Right ventricle myocardium inferior (tissue), 1 donor: ENCODE data around the gene SLC15A5. TPM values are rescaled to one million over a fixed set of nuclear protein-coding genes. Genes with fewer than 3 reads are reported as not detected.
A peak's percentile ranks its signal among the peaks of the same experiment; 100 is the strongest.

Source experiments
- ATAC-seq: fragments of 200-7000 bp; cut with Tn5 transposase; one replicate; pipeline ENCODE4 v1.9.1; 2020; ENCODE audit warnings: mild to moderate bottlenecking, moderate library complexity
- DNase-seq: peaks from one replicate; pipeline ENCODE4 v3.0.0; 2021; ENCODE audit errors: missing footprints
- intact Hi-C: fragments of 100-400 bp; cut with DNase I; formaldehyde crosslinking; loops from one replicate; pipeline ENCODE4 v1.11.0; 2022
- total RNA-seq: library from RNA; stranded (reverse); fragmentation: NEBNext Ultra II Directional; extraction: Animal tissue kit (Norgen Biotek cat#: 25700); gene quantifications from one replicate; pipeline ENCODE4 v1.2.1, GENCODE V29; 2021
- donor health status: DM: no; HTN: yes; CAD: no; lungs with severe emphysema.

Gene SLC15A5
- total RNA-seq, 1 donor from 2014 or later = not detected

- intact Hi-C loops = no loop called here
- ATAC-seq = no peak
Observed at GRCh38 chr12:16271062-16271461, 6.4 kb downstream of the SLC15A5 start.

GRCh38 chr12:16269946-16270345 is 7.5 kb downstream of the SLC15A5 start:
- no peak for ATAC-seq
- intact Hi-C loops = no loop called here
- no peak for DNase-seq

More at GRCh38 chr12:16271062-16271461, 6.4 kb downstream of the SLC15A5 start:
- no peak for DNase-seq

- intact Hi-C loops = no loop called here
Observed at GRCh38 chr12:16266085-16266484, 11.4 kb downstream of the SLC15A5 start.

GRCh38 chr12:16261944-16262475 is 15.5 kb downstream of the SLC15A5 start:
- ATAC-seq (no peak), DNase-seq (no peak)
- intact Hi-C loops = no loop called here

More at GRCh38 chr12:16266085-16266484, 11.4 kb downstream of the SLC15A5 start:
- DNase-seq = no peak
- ATAC-seq = no peak

DNA sequence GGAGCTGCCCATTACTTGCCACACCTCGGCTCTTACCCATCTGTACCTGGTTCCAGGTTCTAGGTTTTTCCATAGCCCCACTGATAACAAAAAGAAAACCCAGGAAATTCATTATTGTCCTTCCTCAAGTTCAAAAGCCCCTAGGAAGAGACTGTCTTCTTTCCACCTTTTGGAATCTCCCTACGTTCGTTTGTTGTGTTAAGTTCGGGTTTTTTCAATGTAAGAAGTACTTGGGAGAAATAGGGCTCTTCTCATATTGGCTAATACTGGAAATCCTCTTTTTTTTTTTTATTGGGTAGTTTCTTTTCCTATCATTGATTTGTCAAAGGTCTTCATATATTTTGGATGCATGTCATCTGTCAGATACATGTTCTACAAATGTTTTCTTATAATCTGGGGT is 17.3 kb downstream of the SLC15A5 start:
- no peak for DNase-seq
- intact Hi-C loops = no loop called here
- ATAC-seq = no peak

- intact Hi-C loops = no loop called here
- ATAC-seq = no peak
Observed at GRCh38 chr12:16258963-16259362, 18.5 kb downstream of the SLC15A5 start.

GRCh38 chr12:16246264-16246663 is 31.2 kb downstream of the SLC15A5 start:
- DNase-seq (no peak), ATAC-seq (no peak)
- intact Hi-C loops = no loop called here

More at GRCh38 chr12:16258963-16259362, 18.5 kb downstream of the SLC15A5 start:
- no peak for DNase-seq

- intact Hi-C loops = no loop called here
- ATAC-seq (no peak), DNase-seq (no peak)
Observed at GRCh38 chr12:16245209-16245608, 32.3 kb downstream of the SLC15A5 start.

- intact Hi-C loops = no loop called here
- DNase-seq (no peak), ATAC-seq (no peak)
Observed at GRCh38 chr12:16243487-16244412, 33.7 kb downstream of the SLC15A5 start.

DNA sequence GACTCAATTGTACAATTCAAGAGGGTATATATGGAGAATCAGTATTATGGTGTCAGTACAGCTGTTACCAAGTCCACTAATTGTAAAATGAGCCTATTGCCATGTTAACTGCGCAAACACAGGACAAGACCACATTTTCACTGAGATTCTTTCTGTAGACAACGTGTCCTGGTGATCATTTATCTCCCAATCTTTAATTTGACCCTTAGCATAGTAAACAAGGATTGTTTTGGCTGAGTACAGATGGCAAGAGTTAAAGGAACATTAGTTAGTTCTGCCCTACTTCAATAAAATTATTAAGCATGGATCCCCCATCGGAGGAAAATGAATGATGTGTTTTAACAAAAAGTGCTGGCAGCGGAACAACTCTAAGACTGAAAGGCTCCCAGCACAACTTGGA is 36.1 kb downstream of the SLC15A5 start:
- DNase-seq (no peak), ATAC-seq (no peak)
- intact Hi-C loops = no loop called here

GRCh38 chr12:16238661-16239060 is 38.8 kb downstream of the SLC15A5 start:
- intact Hi-C loops = no loop called here
- peak; percentile 81 for ATAC-seq
- no peak for DNase-seq

DNA sequence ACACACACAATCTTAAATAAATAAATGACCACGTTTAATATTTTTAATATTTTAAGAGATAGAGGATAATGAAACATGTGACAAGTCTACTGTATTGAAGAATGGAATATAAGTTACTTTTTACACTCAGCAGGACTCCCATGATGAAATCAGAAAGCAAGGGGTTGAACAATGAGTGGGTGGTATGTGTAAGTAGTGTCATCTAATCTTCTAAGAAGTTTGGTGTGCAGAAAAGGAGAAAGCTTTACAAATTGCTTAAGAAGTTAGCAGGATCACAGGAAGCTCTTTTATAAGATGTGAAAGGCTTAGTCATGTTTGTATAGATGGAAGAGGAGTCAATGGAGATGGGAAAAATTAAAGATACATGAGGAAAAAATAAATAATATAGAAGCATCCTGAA is 47.8 kb downstream of the SLC15A5 start:
- intact Hi-C loops = no loop called here
- ATAC-seq = no peak
- DNase-seq = no peak

- no peak for ATAC-seq
- no peak for DNase-seq
- intact Hi-C loops = no loop called here
Observed at GRCh38 chr12:16228067-16228466, 49.4 kb downstream of the SLC15A5 start.

DNA sequence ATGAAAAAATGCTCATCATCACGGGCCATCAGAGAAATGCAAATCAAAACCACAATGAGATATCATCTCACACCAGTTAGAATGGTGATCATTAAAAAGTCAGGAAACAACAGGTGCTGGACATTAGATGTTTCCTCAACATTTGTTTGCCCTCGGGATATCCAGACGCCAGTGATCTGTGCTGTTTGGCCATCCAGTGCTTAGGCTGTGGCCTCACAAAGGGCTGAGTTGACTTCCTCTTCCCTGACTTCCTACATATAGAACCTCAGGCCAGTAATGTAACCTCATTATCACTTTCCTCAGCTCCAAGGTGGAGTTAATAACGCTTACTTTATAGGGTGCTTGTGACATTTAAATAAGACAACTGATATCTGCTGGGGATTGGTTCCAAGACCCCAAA is 51.8 kb downstream of the SLC15A5 start:
- no peak for DNase-seq
- no peak for ATAC-seq
- intact Hi-C loops = no loop called here

- DNase-seq (no peak), ATAC-seq (no peak)
- intact Hi-C loops = no loop called here
Observed at GRCh38 chr12:16224196-16224595, 53.3 kb downstream of the SLC15A5 start.

DNA sequence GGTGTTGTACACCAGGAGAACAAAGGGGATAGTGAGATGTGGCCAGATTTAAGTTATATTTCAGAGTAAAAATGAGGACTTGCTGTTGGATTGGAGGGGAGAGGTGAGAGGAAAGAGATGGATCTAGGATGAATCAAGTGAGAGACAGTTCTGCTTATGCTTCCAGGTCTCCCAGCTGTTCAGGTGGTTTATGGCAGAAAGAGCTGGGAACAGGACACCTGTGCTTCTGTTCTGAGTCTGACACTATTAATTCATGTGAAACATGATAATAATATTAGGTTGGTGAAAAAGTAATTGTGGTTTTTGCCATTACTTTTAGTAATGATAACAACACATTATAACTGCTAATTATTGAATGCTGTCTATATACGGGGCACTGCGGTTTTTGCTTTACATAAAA is 55.7 kb downstream of the SLC15A5 start:
- intact Hi-C loops = no loop called here
- no peak for DNase-seq
- ATAC-seq = no peak

- DNase-seq (no peak), ATAC-seq (no peak)
- intact Hi-C loops = no loop called here
Observed at GRCh38 chr12:16220120-16220519, 57.4 kb downstream of the SLC15A5 start.

DNA sequence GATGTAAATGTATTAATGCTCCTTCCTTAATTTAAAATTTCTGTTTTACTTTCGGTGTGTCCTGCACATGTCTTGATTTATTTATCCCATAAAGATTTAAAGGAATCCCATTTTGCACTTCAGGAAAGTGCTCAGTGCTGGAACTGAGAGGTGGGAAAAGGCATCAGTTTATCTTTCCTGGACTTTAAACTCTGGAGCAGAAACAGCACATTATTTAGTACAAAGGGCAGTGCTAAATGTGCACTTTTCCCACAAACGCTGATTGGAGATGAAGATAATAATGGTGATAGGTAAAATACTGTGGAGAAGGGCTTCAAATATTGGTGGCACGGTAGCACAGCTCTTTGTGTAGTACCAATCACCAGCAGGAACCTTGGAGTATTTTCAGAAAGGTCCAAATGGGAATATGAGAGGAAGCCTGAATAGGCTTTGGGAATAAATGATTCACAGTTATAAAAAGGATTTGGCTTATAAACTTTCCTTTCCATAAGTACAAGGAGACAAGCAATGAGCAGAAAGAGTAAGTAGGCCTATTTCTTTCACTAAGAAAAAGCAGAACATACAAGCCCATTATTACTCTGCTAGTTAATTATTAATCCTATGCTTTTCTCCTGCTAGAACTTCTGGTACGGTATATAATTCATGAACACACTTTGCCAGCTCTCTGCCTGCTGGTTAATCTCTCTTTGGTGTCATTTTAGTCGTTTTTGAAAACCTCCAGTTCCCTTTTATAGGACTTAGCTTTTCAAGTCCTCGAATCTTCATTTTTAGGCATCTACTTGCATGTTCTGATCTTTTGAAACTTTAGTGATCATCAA is 58.3 kb downstream of the SLC15A5 start:
- intact Hi-C loops = no loop called here
- ATAC-seq = no peak
- DNase-seq = no peak

- intact Hi-C loops = no loop called here
- ATAC-seq (no peak), DNase-seq (no peak)
Observed at GRCh38 chr12:16218234-16218633, 59.3 kb downstream of the SLC15A5 start.

- intact Hi-C loops = no loop called here
Observed at GRCh38 chr12:16211731-16212130, 65.8 kb downstream of the SLC15A5 start.

More at GRCh38 chr12:16211731-16212130, 65.8 kb downstream of the SLC15A5 start:
- ATAC-seq (no peak), DNase-seq (no peak)
